Left ventricle myocardium superior (tissue), 1 donor: ENCODE measurements around the gene FGF1. TPM values are rescaled to one million over a fixed set of nuclear protein-coding genes. Genes with fewer than 3 reads are reported as not detected.
"Not testable (repeated sequence)": the region's sequence is repeated elsewhere in the genome, so short reads cannot be mapped to it uniquely, and the experiment has no call there.

ENCODE experiments used
- ATAC-seq: fragments of 200-7000 bp; cut with Tn5 transposase; one replicate; pipeline ENCODE4 v1.9.1; 2020; ENCODE audit warnings: mild to moderate bottlenecking, moderate library complexity
- DNase-seq: peaks from one replicate; pipeline ENCODE4 v3.0.0-alpha.2; 2020
- intact Hi-C: fragments of 100-400 bp; cut with micrococcal nuclease; formaldehyde crosslinking; loops from one replicate; pipeline ENCODE4 v1.11.0; 2022
- total RNA-seq: library from RNA; stranded (reverse); fragmentation: NEBNext Ultra II Directional; extraction: Animal tissue kit (Norgen Biotek cat#: 25700); gene quantifications from one replicate; pipeline ENCODE4 v1.2.1, GENCODE V29; 2021
- donor health status: DM: no; HTN: yes; CAD: no; lungs with severe emphysema.

FGF1 gene
- total RNA-seq, 1 donor from 2014 or later = 43.6 TPM

GRCh38 chr5:142653321-142653720, 32.6 kb downstream of the FGF1 start:
- no peak for DNase-seq
- ATAC-seq = no peak
- intact Hi-C loops = no loop called here

DNA sequence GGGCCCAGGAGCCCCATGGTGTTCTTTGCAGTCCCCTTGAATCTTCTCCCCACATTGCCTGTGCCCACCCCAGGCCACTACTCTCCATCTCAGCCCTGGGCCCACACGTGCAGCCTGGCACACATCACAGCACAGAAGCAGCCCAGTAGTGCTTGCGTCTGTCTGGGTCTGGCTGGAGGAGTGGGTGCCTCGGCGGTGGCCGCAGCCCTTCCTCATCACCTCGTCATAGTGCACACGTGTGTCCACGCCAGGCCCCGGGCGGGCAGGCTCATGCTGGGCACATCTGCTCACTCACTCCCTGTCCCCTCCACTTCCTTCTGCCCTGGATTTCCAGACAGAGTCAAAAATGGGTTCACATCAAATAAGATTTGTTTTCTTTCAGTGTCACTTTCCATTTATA, 33.3 kb downstream of the FGF1 start:
- DNase-seq (no peak), ATAC-seq (no peak)
- intact Hi-C loops = no loop called here

DNA sequence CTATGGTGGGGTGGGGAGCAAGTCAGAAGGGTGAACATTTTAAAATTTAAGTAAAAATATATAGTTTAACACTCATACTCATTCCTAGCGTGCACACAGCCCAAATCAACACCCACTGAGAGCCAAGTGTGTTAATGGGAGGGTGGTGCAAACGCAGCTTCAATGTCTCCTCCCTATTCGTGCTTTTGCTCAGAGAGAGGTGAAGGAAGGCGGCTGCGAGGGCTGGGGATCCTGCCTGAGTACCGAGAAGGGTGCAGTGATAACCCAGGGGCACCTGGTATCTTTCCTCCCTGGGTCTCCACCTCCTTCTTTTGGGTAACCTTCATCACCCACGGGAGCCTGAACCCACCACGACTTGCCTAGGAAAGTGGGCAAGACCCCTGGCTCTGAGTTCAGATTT, 35.0 kb downstream of the FGF1 start:
- DNase-seq (no peak), ATAC-seq (no peak)
- intact Hi-C loops = no loop called here

GRCh38 chr5:142650060-142650459, 35.8 kb downstream of the FGF1 start:
- ATAC-seq = no peak
- DNase-seq = no peak
- intact Hi-C loops = no loop called here

DNA sequence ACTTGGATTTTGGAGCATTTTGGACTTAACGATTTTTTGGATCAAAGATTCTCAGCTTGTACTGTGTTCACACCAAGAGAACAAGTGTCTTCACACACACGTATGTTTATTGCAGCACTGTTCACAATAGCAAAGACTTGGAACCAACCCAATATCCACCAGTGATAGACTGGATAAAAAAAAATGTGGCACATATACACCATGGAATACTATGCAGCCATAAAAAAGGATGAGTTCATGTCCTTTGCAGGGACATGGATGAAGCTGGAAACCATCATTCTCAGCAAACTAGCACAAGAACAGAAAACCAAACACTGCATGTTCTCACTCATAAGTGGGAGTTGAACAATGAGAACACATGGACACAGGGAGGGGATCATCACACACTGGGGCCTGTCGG, 37.8 kb downstream of the FGF1 start:
- ATAC-seq = not testable (repeated sequence)

DNA sequence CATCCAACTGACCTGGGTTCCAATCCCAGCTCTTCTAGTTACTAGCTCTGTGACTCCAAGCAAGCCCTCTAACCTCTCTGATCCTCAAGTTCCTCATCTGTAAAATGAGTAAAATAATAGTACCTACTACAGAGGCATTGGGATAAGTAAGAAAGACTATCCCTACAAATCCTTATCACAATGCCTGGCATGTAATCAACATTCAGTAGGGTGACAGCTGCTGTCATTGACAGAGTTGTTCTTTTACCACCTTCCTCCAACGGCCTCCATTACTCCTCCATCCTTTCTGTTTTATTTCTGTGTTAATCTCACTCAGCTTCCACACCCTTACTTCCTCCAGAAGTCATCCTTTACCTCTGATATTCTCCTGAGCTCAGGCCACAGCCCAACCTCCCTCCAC, 40.4 kb downstream of the FGF1 start:
- intact Hi-C loops = no loop called here
- ATAC-seq (no peak), DNase-seq (no peak)

More for the DNA sequence above, 37.8 kb downstream of the FGF1 start:
- DNase-seq, intact Hi-C loops: not testable (repeated sequence)

DNA sequence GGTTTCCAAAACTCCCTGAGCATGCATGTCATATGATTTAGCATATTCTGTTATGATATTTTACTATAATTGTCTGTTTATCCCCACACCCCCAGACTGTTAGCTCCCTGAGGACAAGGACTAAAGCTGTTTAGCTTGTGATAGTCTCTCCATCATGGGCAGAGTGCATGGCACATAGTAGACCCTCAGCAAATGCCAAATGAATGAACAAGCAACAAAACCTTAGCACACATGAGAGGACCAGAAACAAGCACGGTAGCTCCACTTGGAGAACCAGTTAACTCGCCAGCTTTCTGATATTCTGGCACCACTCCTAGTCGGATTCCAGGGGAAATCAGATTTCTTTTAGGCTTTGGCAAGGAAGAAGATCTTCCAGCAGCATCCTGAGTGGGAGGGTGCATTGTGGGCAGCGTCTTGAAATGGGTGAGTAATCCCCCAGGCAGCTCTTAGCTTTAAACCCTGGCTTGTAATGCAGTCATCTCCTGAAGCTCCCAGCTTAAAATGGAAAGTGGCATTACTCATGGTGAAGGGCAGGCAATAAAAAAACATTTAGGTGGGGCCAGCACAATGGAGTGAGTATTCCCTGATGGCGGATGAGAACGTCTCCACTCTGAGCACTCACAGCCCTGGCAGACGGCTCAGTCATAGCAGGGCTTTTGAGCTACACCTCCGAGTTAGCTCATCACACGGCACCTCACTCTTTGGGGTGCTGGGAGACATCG, 41.1 kb downstream of the FGF1 start:
- DNase-seq (no peak), ATAC-seq (peak; percentile 72)
- intact Hi-C loops = no loop called here

GRCh38 chr5:142644127-142644526, 41.8 kb downstream of the FGF1 start:
- DNase-seq (no peak), ATAC-seq (no peak)
- intact Hi-C loops = no loop called here

DNA sequence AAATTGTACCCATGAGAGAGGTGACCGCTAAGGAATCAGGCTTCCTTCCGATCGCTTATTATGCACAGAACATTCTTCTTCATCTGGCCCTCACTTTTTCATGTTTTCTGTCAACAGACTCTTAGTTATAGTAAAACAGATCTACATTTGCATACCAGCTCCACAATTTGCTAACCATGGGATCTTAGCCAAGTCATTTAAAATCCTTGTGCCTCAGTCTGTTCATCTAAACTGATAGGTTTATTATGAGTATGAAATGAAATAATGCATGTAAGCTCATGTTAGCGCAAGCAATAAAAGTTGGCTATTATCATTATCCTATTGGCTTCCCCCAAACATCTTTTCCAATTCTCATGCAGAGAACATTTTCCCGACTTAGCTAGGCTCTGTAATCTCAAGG, 42.3 kb downstream of the FGF1 start:
- DNase-seq (no peak), ATAC-seq (no peak)
- intact Hi-C loops = no loop called here

- no peak for ATAC-seq
- intact Hi-C loops = no loop called here
Measured at GRCh38 chr5:142642427-142642826, 43.5 kb downstream of the FGF1 start.

DNA sequence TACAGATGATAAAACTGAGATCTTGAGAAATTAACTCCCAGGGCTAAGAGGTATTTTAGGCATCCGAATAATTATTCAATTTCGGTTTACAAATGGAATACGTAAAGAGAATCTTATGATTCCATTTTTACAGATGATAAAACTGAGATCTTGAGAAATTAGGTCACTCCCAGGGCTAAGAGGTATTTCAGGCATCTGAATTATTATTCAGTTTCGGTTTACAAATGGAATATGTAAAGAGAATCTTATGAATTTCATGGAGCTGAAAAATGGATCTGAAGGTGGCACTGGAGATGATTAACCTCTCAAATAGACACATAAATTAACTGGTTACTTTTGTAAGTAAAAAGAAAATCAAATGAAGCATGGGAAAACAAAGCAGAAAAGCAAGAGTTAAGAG, 44.2 kb downstream of the FGF1 start:
- ATAC-seq (no peak), DNase-seq (no peak)
- intact Hi-C loops = no loop called here

More at GRCh38 chr5:142642427-142642826, 43.5 kb downstream of the FGF1 start:
- DNase-seq = no peak

- no peak for DNase-seq
- ATAC-seq = no peak
- intact Hi-C loops = no loop called here
Measured at GRCh38 chr5:142640316-142641005, 45.4 kb downstream of the FGF1 start.

GRCh38 chr5:142639455-142639854, 46.4 kb downstream of the FGF1 start:
- DNase-seq = no peak
- no peak for ATAC-seq
- intact Hi-C loops = no loop called here

- DNase-seq (no peak), ATAC-seq (no peak)
- intact Hi-C loops = no loop called here
Measured at GRCh38 chr5:142637871-142638270, 48.0 kb downstream of the FGF1 start.

DNA sequence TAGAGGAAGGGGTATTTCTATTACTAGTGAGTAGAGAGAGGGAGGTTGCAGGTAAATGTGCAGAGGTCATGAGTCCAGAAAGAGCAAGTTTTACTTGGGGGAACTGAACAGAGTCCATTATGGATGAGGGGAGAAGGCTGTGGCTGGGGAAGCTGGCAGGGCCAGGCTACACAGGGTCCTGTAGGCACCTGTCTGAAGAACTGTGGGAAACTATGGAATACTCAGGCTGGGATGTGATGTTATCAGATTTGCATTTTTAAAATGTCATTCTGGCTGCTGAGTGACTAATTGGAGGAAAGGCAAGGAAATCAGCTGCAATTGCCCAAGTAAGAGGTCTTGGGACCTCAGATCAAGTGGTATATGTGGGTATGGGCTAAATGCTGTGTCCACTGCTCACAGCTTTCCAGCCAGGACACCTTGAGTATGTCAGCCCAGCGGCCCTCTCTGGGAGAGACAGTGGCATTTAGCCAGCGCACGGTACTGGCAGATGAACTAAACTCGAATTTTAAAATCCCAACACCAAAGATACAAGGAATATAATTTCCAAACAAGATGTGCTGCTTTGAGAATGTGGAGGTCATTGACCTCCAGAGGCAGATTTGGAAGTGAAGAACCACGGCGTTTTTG, 49.1 kb downstream of the FGF1 start:
- intact Hi-C loops = no loop called here
- DNase-seq (no peak), ATAC-seq (peak; percentile 50)

- no peak for DNase-seq
- intact Hi-C loops = no loop called here
- no peak for ATAC-seq
Measured at GRCh38 chr5:142636093-142636492, 49.8 kb downstream of the FGF1 start.

DNA sequence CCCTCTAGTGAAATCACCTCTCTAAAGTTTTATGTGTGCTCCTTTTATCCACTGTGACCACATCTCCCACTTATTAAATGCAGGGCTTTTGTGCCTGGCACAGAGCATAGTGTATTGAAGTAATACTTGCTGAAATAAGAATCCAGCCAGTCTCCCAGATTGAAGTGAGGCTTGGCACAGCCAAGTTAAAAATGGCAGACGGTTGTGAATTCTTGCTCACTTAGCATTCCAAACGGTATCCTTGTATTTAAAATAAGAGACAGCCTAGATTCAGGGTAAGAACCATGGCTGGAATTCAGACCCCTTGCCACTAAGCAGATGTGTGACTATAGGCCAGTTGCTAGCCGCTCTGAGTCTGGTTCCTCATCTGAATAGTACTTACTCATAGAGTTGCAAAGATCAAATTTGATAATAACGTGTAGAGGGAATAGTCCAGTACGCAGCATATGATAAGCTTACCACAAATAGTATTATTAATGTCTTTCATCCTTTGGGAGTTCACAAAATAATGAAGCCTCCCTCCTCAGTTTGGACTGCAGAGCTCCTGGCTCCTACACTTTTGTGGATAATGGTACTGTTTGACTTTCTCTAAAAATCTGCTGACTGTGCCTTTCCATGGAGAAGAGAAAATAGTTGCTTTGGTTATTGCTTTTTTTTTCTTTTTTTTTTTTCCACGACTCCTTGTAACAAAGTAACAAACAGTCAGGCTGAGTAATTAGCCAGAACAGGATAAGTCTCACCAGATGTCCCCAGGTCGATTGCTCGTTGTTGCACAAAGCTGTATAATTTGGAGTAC, 51.5 kb downstream of the FGF1 start:
- DNase-seq = no peak
- no peak for ATAC-seq
- intact Hi-C loops = no loop called here

DNA sequence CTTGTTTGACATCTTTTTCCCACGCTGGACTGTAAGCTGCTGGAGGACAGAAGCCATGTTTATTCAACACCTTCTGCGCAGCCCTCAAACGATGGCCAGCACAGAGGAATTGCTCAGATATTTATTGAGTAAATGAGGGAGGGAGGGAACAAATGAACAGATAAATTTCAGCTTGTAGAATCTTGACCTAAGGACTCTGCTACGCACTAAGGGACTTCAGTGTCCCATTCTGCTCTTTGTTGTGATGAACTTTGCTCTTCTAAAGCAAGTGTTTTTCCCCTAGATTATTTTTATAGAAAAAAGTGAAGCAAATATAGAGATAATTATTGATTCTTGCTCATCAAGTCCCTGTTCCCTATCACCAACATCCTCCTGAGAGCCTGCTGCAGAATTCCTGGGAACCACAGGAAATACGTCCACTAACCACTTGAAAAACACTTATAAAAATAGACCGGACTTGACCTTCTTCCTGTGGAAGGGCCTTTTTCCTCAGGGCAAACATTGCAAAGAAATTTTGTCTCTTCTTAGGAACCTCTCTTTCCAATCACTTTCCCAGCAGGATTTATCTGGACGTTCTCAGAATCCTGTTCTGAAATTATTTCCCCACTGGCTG, 54.9 kb downstream of the FGF1 start:
- intact Hi-C loops = no loop called here
- ATAC-seq = peak; percentile 53
- DNase-seq = no peak
